ENCODE results near the gene FEM1C. TPM values are rescaled to one million over a fixed set of nuclear protein-coding genes. Genes with fewer than 3 reads are reported as not detected.

The FEM1C gene
- total RNA-seq: 10 to 100 TPM; 15.8 to 15.9 TPM

DNA sequence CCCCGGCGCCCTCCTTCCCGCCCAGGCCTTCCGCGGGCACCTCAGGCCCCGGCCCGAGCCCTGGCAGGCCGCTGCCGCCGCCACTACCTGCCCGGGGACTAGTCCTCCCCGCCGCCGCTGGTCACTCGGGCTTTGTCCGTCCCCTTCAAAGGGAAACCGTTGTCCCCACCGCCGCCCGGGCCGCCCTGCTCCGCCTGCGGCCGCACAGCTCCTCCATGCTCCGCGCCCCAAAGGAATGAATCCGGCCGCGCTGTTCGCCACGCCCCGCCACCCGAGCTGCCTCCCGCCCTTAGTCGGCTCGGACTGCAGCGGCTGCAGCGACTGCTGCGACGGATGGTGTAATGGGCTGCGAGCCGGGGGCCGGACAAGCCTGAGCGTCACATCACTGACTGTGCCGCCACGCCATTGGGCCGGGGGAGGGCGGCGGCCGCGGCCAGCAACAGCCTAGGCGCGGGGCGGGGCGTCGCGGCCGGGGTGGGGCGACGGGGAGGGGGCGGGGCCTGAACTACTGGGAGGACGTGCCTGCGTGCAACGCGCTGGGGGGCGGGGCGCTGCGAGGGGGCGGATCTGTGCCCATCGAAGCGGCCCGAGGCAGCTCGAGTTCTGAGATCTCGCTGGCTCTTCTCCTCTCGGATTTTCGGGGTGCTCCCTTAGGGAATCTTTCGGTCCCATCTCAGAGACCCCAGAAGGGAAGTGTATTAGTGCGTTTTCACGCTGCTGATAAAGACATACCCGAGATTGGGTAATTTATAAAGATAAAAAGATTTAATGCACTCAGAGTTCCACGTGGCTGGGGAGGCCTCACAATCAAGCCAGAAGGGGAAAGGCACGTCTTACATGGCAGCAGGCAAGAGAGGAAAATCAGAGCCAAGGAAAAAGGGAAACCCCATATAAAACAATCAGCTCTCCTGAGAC is at the start of gene FEM1C:
Gene FEM1C (minus strand): TSS at position 340 of the 915 bp plus-strand sequence. CDS start 1,282 bp downstream, outside the sequence.
- Mint-ChIP-seq H3K9me3 (ENCODE audit: low read depth) (peaks cover 11% of the 10 kb centered on the region), H3K36me3 (ENCODE audit: low read depth) (peaks cover 50% of the 10 kb centered on the region), H3K27me3 (no peaks in the 10 kb centered on the region), H3K4me1 (peaks cover 41% of the 10 kb centered on the region), H3K27ac (peak within 1 kb of the TSS; percentile 97), H3K4me3 (peak within 1 kb of the TSS; percentile 96)
- DNase-seq (peak; percentile 100), ATAC-seq (peak; percentile 93)
- POLR2A ChIA-PET: interaction anchor here (1.2 to 1.7 kb wide), 3 partner anchors 10 to 282 kb away, joined by 4 to 6 read pairs (median 4); partner anchors contain the start of gene PGGT1B
- CTCF ChIA-PET: interaction anchor here (0.6 to 1.6 kb wide), 12 partner anchors 8 to 238 kb away, joined by 3 to 5 read pairs (median 3); no protein-coding TSS in a partner anchor
- intact Hi-C loops (cut with DNase I, micrococcal nuclease): loop anchor here (1.0 to 2.0 kb wide), 11 partner anchors 58 to 540 kb away; partner anchors contain the start of genes AP3S1 (in 2 of the 2), ATG12 (in 2 of the 2), CCDC112 (in 2 of the 2) and TICAM2 (in 1 of the 2)

GRCh38 chr5:115589043-115589442 is 44.5 kb upstream of the FEM1C start:
- no peak for ATAC-seq
- Mint-ChIP-seq H3K4me3 (no peak overlapping the region), H3K9me3 (ENCODE audit: low read depth) (no peaks in the 10 kb centered on the region), H3K27me3 (no peaks in the 10 kb centered on the region), H3K36me3 (ENCODE audit: low read depth) (no peaks in the 10 kb centered on the region), H3K4me1 (no peaks in the 10 kb centered on the region), H3K27ac (no peak overlapping the region)
- ChIA-PET POLR2A (no interaction called here), CTCF (interaction anchor here (1.0 to 3.0 kb wide), 3 partner anchors 15 to 280 kb away, joined by 3 to 16 read pairs (median 4); no protein-coding TSS in a partner anchor)
- no peak for DNase-seq
- intact Hi-C loops (cut with DNase I, micrococcal nuclease): loop anchor here in 1 of 2 experiments (5.0 kb wide), 1 partner anchor 202 kb away; no protein-coding TSS in a partner anchor

- Mint-ChIP-seq H3K36me3 (ENCODE audit: low read depth) (no peaks in the 10 kb centered on the region), H3K9me3 (ENCODE audit: low read depth) (no peaks in the 10 kb centered on the region), H3K27ac (no peak overlapping the region), H3K27me3 (no peaks in the 10 kb centered on the region), H3K4me1 (no peaks in the 10 kb centered on the region), H3K4me3 (no peak overlapping the region)
- DNase-seq (no peak), ATAC-seq (no peak)
- intact Hi-C loops (cut with DNase I, micrococcal nuclease): loop anchor here in 1 of 2 experiments (5.0 kb wide), 1 partner anchor 201 kb away; no protein-coding TSS in a partner anchor
- CTCF ChIA-PET: interaction anchor here (1.0 to 3.0 kb wide), 3 partner anchors 9 to 279 kb away, joined by 3 to 16 read pairs (median 4); no protein-coding TSS in a partner anchor
- POLR2A ChIA-PET: no interaction called here
Observed at GRCh38 chr5:115588640-115589039, 44.1 kb upstream of the FEM1C start.

DNA sequence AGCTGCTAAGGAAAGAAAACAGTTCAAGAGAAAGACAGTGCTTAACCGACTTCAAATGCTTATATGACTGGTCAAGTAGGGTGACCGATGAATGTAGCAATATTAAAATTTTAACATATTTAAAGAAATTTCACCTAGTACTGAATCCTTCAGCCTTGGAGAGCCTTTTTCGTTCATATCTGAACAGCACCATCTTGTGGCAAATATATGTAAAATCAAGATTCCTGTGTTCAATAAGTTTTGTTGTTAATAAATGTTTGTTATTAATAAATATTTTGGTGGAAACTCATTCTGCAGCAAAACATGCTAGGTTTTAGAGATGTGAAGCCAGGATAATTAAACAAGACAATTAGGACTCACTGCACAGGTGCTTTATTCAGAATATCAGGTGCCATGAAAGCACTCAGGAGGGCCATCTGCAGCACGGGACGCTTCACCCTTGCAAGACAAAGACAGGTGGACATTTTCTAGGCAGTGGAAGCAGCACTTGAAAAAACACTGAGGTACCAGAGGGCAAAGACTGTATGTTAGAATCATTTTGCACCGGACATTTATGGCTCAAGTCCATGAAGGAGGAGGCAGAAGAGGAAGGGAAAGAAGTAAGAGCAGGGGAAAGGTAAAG is 42.1 kb upstream of the FEM1C start:
- Mint-ChIP-seq H3K4me1 (no peaks in the 10 kb centered on the region), H3K9me3 (ENCODE audit: low read depth) (no peaks in the 10 kb centered on the region), H3K4me3 (no peak overlapping the region), H3K36me3 (ENCODE audit: low read depth) (no peaks in the 10 kb centered on the region), H3K27me3 (no peaks in the 10 kb centered on the region), H3K27ac (no peak overlapping the region)
- ChIA-PET POLR2A (no interaction called here), CTCF (interaction anchor here (0.5 to 3.0 kb wide), 3 partner anchors 277 to 280 kb away, joined by 3 to 16 read pairs (median 5); no protein-coding TSS in a partner anchor)
- DNase-seq (no peak), ATAC-seq (no peak)
- intact Hi-C loops (cut with DNase I, micrococcal nuclease): loop anchor here (1.0 to 5.0 kb wide), 4 partner anchors 199 to 488 kb away; no protein-coding TSS in a partner anchor

DNA sequence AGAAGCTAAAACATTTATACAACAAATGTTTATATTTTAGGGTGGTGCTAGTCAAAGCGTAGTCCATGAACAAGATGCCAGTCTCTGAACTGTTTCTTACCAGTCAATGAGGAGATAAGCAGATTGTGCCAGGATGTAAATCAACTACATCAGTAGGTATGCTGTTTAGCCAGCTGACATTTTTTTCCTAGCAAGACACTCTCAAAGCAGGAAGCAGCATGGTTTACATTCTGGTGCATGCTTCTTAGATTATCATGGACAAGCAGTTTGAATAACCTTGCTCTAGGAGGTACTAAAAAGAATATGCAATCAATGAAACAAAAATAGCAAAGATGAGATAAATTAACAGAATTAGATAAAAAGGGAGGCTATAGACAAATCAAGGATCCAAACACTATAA is 40.7 kb upstream of the FEM1C start:
- intact Hi-C loops (cut with DNase I, micrococcal nuclease): loop anchor here in 1 of 2 experiments (5.0 kb wide), 1 partner anchor 198 kb away; no protein-coding TSS in a partner anchor
- ATAC-seq (no peak), DNase-seq (no peak)
- H3K27ac Mint-ChIP-seq: no peak overlapping the region
- ChIA-PET POLR2A (no interaction called here), CTCF (interaction anchor here (4.9 kb wide), 1 partner anchor 276 kb away, joined by 30 read pairs; no protein-coding TSS in a partner anchor)
- no peaks in the 10 kb centered on the region for H3K4me1 Mint-ChIP-seq
- no peak overlapping the region for H3K4me3 Mint-ChIP-seq
- no peaks in the 10 kb centered on the region for H3K9me3 Mint-ChIP-seq (ENCODE audit: low read depth)
- no peaks in the 10 kb centered on the region for H3K36me3 Mint-ChIP-seq (ENCODE audit: low read depth)
- H3K27me3 Mint-ChIP-seq: no peaks in the 10 kb centered on the region

DNA sequence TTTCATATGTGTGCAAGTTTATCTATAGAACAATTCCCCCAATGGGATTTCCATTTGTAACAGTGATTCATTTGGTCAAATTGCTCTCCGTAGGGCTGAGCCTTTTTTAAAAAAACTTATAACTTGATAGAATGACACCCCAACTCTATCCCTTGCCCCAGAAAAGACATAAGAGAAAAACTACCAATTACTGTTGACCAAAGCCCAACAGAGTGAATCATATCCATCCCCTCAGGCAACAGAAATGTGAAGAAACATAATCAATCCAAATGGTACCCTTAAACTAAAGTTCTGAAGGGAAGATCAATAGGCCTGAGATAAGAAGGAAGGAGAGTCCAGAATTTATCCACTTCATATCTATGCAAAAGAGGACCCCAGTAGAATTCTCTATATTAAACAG is 39.9 kb upstream of the FEM1C start:
- Mint-ChIP-seq H3K27me3 (no peaks in the 10 kb centered on the region), H3K27ac (no peak overlapping the region), H3K36me3 (ENCODE audit: low read depth) (no peaks in the 10 kb centered on the region), H3K4me1 (no peaks in the 10 kb centered on the region), H3K9me3 (ENCODE audit: low read depth) (no peaks in the 10 kb centered on the region), H3K4me3 (no peak overlapping the region)
- POLR2A ChIA-PET: no interaction called here
- DNase-seq (no peak), ATAC-seq (no peak)
- intact Hi-C loops (cut with DNase I, micrococcal nuclease): no loop called here
- CTCF ChIA-PET: interaction anchor here (4.9 kb wide), 1 partner anchor 275 kb away, joined by 30 read pairs; no protein-coding TSS in a partner anchor

DNA sequence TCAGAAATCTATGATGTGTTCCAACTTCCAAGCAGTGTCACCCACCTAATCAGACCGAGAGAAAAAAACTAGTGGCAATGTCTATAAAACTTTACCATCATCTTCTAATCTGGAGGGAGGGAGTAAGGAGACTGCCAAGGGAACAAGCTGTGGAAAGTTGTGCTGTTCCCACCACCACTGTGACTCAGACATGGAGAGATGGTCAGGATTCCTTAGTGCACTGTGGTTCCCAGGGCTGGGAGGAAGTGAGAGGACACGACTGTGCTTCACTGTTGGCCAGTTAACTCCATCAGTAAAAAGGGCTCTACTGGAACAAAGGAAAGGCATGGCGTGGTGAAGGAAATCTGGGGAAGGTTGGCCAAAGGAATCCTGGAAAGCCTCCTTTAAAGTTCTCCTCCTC is 38.9 kb upstream of the FEM1C start:
- DNase-seq: no peak
- Mint-ChIP-seq H3K4me3 (no peak overlapping the region), H3K36me3 (ENCODE audit: low read depth) (no peaks in the 10 kb centered on the region), H3K27ac (no peak overlapping the region), H3K9me3 (ENCODE audit: low read depth) (no peaks in the 10 kb centered on the region), H3K27me3 (no peaks in the 10 kb centered on the region), H3K4me1 (no peaks in the 10 kb centered on the region)
- ChIA-PET POLR2A (no interaction called here), CTCF (interaction anchor here (0.5 to 4.9 kb wide), 2 partner anchors 274 to 297 kb away, joined by 3 to 30 read pairs; no protein-coding TSS in a partner anchor)
- intact Hi-C loops (cut with DNase I, micrococcal nuclease): no loop called here
- no peak for ATAC-seq

DNA sequence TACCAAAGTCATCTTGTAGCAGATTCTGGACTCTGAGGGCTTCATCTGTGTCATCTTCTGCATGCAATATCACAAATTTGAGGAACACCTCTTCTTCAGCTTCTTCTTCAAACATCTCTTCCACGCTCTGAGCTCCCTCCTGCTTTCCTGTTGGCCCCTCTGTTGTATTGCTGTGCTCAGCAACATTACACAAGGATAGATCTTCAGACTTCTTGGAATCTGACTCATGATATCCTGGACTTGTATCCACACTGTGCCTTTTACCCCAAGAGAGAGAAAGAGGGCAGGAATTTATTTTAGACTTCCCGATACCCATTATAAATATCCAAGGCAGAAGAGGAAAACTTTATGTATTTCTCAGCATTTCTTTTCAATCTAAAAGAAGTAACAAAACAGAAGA is 36.4 kb upstream of the FEM1C start:
- ChIA-PET POLR2A (no interaction called here), CTCF (interaction anchor here (1.0 to 4.9 kb wide), 3 partner anchors 9 to 294 kb away, joined by 3 to 30 read pairs (median 5); no protein-coding TSS in a partner anchor)
- intact Hi-C loops (cut with DNase I, micrococcal nuclease): no loop called here
- Mint-ChIP-seq H3K27me3 (no peaks in the 10 kb centered on the region), H3K27ac (no peak overlapping the region), H3K36me3 (ENCODE audit: low read depth) (peaks cover 1% of the 10 kb centered on the region), H3K9me3 (ENCODE audit: low read depth) (no peaks in the 10 kb centered on the region), H3K4me1 (no peaks in the 10 kb centered on the region), H3K4me3 (no peak overlapping the region)
- no peak for ATAC-seq
- DNase-seq: no peak

GRCh38 chr5:115579747-115580173 is 35.2 kb upstream of the FEM1C start:
- ATAC-seq (no peak), DNase-seq (no peak)
- Mint-ChIP-seq H3K27ac (no peak overlapping the region), H3K4me3 (no peak overlapping the region), H3K36me3 (ENCODE audit: low read depth) (peaks cover 1% of the 10 kb centered on the region), H3K27me3 (no peaks in the 10 kb centered on the region), H3K9me3 (ENCODE audit: low read depth) (no peaks in the 10 kb centered on the region), H3K4me1 (no peaks in the 10 kb centered on the region)
- ChIA-PET POLR2A (no interaction called here), CTCF (no interaction called here)
- intact Hi-C loops (cut with DNase I, micrococcal nuclease): loop anchor here in 1 of 2 experiments (10.0 kb wide), 1 partner anchor 485 kb away; no protein-coding TSS in a partner anchor

GRCh38 chr5:115579216-115579615 is 34.6 kb upstream of the FEM1C start:
- ChIA-PET POLR2A (no interaction called here), CTCF (no interaction called here)
- no peak overlapping the region for H3K27ac Mint-ChIP-seq
- H3K36me3 Mint-ChIP-seq (ENCODE audit: low read depth): peaks cover 1% of the 10 kb centered on the region
- H3K27me3 Mint-ChIP-seq: no peaks in the 10 kb centered on the region
- H3K4me3 Mint-ChIP-seq: no peak overlapping the region
- peaks cover 3% of the 10 kb centered on the region for H3K4me1 Mint-ChIP-seq
- intact Hi-C loops (cut with DNase I, micrococcal nuclease): loop anchor here in 1 of 2 experiments (10.0 kb wide), 1 partner anchor 484 kb away; no protein-coding TSS in a partner anchor
- DNase-seq: no peak
- ATAC-seq: no peak
- no peaks in the 10 kb centered on the region for H3K9me3 Mint-ChIP-seq (ENCODE audit: low read depth)

GRCh38 chr5:115578657-115579056 is 34.1 kb upstream of the FEM1C start:
- CTCF ChIA-PET: interaction anchor here (0.6 kb wide), 1 partner anchor 61 kb away, joined by 3 read pairs; no protein-coding TSS in a partner anchor
- H3K9me3 Mint-ChIP-seq (ENCODE audit: low read depth): no peaks in the 10 kb centered on the region
- no peaks in the 10 kb centered on the region for H3K27me3 Mint-ChIP-seq
- peaks cover 1% of the 10 kb centered on the region for H3K36me3 Mint-ChIP-seq (ENCODE audit: low read depth)
- ATAC-seq: no peak
- no peak overlapping the region for H3K27ac Mint-ChIP-seq
- H3K4me1 Mint-ChIP-seq: peaks cover 3% of the 10 kb centered on the region
- H3K4me3 Mint-ChIP-seq: no peak overlapping the region
- intact Hi-C loops (cut with DNase I, micrococcal nuclease): loop anchor here in 1 of 2 experiments (10.0 kb wide), 1 partner anchor 484 kb away; no protein-coding TSS in a partner anchor
- no peak for DNase-seq
- POLR2A ChIA-PET: no interaction called here

Measured in activated CD4-positive, alpha-beta T cell treated with anti-CD3 and anti-CD28 coated beads for 36 hours (primary cell).